ENCODE measurements around the gene MYO1B. TPM values are rescaled to one million over a fixed set of nuclear protein-coding genes. Genes with fewer than 3 reads are reported as not detected.

Gene MYO1B
- total and polyA plus RNA-seq, 10 of the 15 experiments (the other 5 are each of a cell fraction or from before 2014, with no cell fraction given): 0.10 to 4.2 (median 1.6) TPM

GRCh38 chr2:191396794-191397193 lies 151.6 kb downstream of the MYO1B start (continued):
- no peak for TF ChIP-seq PAX5 (IDR thresholded peaks at IDR 0.05; ENCODE audit: borderline replicate concordance, low read depth, low read length)

- Histone ChIP-seq H3K79me2 (ENCODE audit: control insufficient read depth, insufficient read depth, low read length) (no peaks in the 10 kb centered on the region), H3K9ac (ENCODE audit: control insufficient read depth, insufficient read depth, low read length) (no peak overlapping the region), H3K9me3 (replicated peaks; ENCODE audit: control insufficient read depth, insufficient read depth, low read length) (no peaks in the 10 kb centered on the region), H4K20me1 (ENCODE audit: control insufficient read depth, insufficient read depth) (no peaks in the 10 kb centered on the region), H3K4me2 (ENCODE audit: control insufficient read depth, insufficient read depth) (no peak overlapping the region), H3K27me3 (replicated peaks in 1 of 2; ENCODE audit: control insufficient read depth in 2 of 2, insufficient read depth in 2 of 2, low read length in 1 of 2) (no peaks in the 10 kb centered on the region), H2AFZ (ENCODE audit: control insufficient read depth, low read depth, low read length) (no peak overlapping the region), H3K4me1 (ENCODE audit: control insufficient read depth, insufficient read depth, low read length) (no peaks in the 10 kb centered on the region), H3K4me3 (no peak overlapping the region), H3K27ac (ENCODE audit: control insufficient read depth, insufficient read depth) (no peak overlapping the region), H3K36me3 (ENCODE audit: control insufficient read depth in 2 of 2, insufficient read depth in 2 of 2, low read length in 1 of 2) (no peaks in the 10 kb centered on the region)
- ChIA-PET RAD21 (ENCODE audit: unreplicated experiment) (no interaction called here), CTCF (no interaction called here), SMC1A (ENCODE audit: uncharacterized antibody, unreplicated experiment) (no interaction called here), POLR2A (no interaction called here)
- intact Hi-C loops (cut with micrococcal nuclease; ENCODE audit: unreplicated experiment) (no loop called here), in situ Hi-C loops (cut with MboI) (no loop called here)
- DNase-seq (ENCODE audit: low read depth, low spot score) (no peak), FAIRE-seq (no peak), ATAC-seq (no peak)
- 67% methylated on average over 5 of the region's 5 CpGs for WGBS (ENCODE audit: insufficient coverage, insufficient replicate concordance, low lambda C conversion rate, missing lambda C conversion rate)
- no TSS peak for BruUV-seq (replicated peaks)
- TF ChIP-seq SUZ12 (IDR thresholded peaks at IDR 0.05; ENCODE audit: unreplicated experiment): no peak
- no peak for TF ChIP-seq CEBPB (IDR thresholded peaks at IDR 0.05; ENCODE audit: borderline replicate concordance in 1 of 2, low read depth in 2 of 2, low read length in 2 of 2)
- TF ChIP-seq BCL11A (IDR thresholded peaks at IDR 0.05; ENCODE audit: low read depth, low read length): no peak
- TF ChIP-seq HSF1 (IDR thresholded peaks at IDR 0.05; ENCODE audit: low read depth, low read length): no peak
- no peak for TF ChIP-seq CEBPZ (IDR thresholded peaks at IDR 0.05; ENCODE audit: low read depth, low read length)
- no peak for TF ChIP-seq KLF5 (IDR thresholded peaks at IDR 0.05; ENCODE audit: partially characterized antibody)
- TF ChIP-seq IRF4 (IDR thresholded peaks at IDR 0.05; ENCODE audit: low read depth, low read length): no peak
- TF ChIP-seq RAD51 (IDR thresholded peaks at IDR 0.05): no peak
- TF ChIP-seq ZBTB40 (IDR thresholded peaks at IDR 0.05; ENCODE audit: borderline replicate concordance): no peak
- no peak for TF ChIP-seq FOS (IDR thresholded peaks at IDR 0.05; ENCODE audit: borderline replicate concordance, extremely low read depth, insufficient read length)
- no peak for TF ChIP-seq POLR2A (IDR thresholded peaks at IDR 0.05; ENCODE audit: low read depth, low read length)
- no peak for TF ChIP-seq CTCF (IDR thresholded peaks at IDR 0.05 in 2 of 3, conservative IDR thresholded peaks at IDR 0.05 in 1 of 3; ENCODE audit: control insufficient read depth in 2 of 3, extremely low read depth in 1 of 3, insufficient read depth in 1 of 3, low read depth in 3 of 3, low read length in 3 of 3)
Observed at GRCh38 chr2:191399601-191400000, 154.4 kb downstream of the MYO1B start.

Measured in GM12878 (cell line).